Astrocyte of the cerebellum (primary cell): ENCODE measurements around the gene TNS4.

Experiments used
- DNase-seq: peaks from one replicate; pipeline ENCODE4 v3.0.0-alpha.2; 2011; ENCODE audit warnings: low read depth
- H3K4me3 ChIP-seq: 2 replicates; pipeline ENCODE4 v1.5.1; 2011; ENCODE audit warnings: mild to moderate bottlenecking, low read depth, low read length, moderate library complexity
- CTCF ChIP-seq: IDR thresholded peaks from 2 replicates; pipeline ENCODE4 v1.5.1; 2012; ENCODE audit warnings: low read length, low read depth, moderate library complexity, mild to moderate bottlenecking; ENCODE audit errors: missing control alignments
- in situ Hi-C: cut with HindIII; loops from 2 replicates; pipeline ENCODE4 v1.10.0; 2017; ENCODE audit warnings: low sequenced_read_pairs

The TNS4 gene

DNA sequence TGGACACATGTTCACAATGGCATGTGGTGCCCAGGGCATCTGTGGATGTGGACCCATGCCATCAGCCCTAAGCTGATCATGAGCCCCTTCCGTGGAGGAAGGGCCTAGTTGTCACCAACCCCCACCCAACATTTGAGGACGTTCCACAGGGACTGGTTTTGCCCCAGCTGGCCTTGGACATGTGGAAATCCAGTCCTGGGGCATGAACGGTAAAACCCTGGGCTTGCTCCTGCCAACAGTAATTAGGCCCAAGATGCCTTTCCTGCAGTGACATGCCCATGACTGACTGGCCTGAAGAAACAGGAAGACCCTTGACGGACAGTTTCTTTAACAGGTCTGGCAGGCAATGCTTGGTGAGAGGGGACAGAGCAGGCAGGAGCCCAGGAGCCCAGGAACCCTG lies 7.7 kb downstream of the TNS4 start:
- DNase-seq = no peak
- in situ Hi-C loops = no loop called here
- TF ChIP-seq CTCF = no peak
- H3K4me3 ChIP-seq = no peak overlapping the region

- in situ Hi-C loops = no loop called here
- no peak for DNase-seq
- TF ChIP-seq CTCF = no peak
- no peak overlapping the region for H3K4me3 ChIP-seq
These were observed 9.9 kb downstream of the TNS4 start for GRCh38 chr17:40491486-40491885.

DNA sequence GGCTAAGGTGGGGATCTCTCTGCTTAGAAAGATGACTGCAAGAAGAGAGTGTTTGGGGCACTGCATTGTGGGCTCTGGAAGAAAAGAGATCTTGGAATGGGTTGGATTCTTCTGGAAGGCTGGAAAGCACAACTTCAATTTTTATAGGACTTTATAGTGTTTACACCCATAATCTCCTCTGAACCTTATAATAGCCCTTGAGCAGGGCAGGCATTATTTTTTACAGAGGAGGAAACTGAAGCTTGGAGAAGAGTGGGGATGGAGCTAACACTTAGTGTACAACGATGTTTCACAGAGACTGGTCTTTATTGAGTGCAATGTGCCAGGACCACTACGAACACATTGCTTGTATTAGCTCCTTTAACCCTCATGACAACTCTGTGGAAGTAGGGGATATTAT lies 10.4 kb downstream of the TNS4 start:
- TF ChIP-seq CTCF = no peak
- DNase-seq = no peak
- in situ Hi-C loops = no loop called here

DNA sequence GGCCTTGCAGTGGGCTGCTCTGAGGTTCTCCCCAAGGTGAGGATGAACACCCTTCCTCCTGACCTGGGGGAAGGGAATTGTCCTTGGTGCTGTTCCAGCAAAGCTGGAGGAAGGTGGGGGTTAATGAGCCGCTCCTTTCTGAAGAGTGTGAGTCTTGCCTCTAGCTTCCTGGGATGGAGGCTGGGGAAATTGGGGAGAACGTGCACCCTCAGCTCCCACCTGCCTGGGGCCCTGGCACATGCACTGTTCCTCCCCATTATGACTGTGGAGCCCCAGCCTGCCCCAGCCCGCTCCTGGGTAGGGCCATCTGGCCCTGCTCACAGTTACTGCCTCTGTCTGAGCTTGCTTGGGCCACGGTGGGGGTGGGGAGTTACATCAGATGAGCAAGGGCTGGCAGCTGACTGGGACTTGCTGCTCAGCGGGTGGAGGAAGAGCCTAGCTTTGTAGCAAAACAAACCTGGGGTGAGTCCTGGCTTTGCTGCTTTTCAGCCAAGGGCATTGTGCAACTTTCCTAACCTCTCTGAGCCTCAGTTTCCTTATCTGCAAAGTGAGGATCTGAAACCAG lies 11.1 kb downstream of the TNS4 start:
- H3K4me3 ChIP-seq = no peak overlapping the region
- no peak for DNase-seq
- in situ Hi-C loops = no loop called here
- TF ChIP-seq CTCF = no peak

More for the DNA sequence above, 10.4 kb downstream of the TNS4 start:
- H3K4me3 ChIP-seq = no peak overlapping the region

DNA sequence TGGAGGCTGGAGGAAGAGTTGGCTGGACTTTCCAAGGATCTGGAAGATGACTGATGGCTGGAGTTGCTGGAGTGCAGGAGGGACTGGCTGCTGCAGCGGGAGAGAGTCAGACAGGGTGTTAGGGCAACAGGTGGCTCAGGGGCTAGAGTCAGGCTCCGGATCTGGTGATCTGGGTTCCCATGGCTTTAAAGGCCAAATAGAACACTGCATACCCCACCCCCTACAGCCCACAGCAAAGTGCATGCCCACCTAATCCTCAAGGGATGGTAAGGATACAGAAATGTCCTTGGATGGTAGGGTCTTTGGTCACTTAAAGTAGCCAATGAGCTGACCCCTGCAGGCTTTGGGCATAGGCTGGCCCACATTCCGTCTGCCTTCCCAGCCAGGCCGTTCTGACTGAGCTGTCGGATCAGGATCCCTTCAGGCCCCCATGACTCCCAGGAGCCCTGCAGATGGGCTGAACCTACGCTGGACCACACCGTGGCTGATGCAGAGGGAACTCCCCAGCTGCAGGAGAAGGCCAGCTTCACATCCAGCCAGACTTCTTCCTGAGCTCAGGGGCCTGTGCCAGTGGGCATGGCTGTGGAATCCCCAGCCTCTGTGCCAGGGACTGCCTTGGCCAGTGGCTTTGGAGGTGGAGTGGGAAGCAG lies 13.9 kb downstream of the TNS4 start:
- DNase-seq = no peak
- in situ Hi-C loops = no loop called here

More for the DNA sequence above, 13.9 kb downstream of the TNS4 start:
- no peak overlapping the region for H3K4me3 ChIP-seq
- TF ChIP-seq CTCF = no peak
